HUES6 (cell line): ENCODE measurements around the gene NBDY.
"Not testable (repeated sequence)": the region's sequence is repeated elsewhere in the genome, so short reads cannot be mapped to it uniquely, and the experiment has no call there.

ENCODE experiments used
- H3K27ac ChIP-seq: 2 replicates; pipeline ENCODE4 v1.7.0; 2013; ENCODE audit warnings: low read depth, mild to moderate bottlenecking, low read length, inconsistent platforms
- H3K27me3 ChIP-seq: 2 replicates; pipeline ENCODE4 v1.6.1; 2013; ENCODE audit warnings: low read length; ENCODE audit not compliant: control insufficient read depth, insufficient read depth
- H3K36me3 ChIP-seq: 2 replicates; pipeline ENCODE4 v1.6.1; 2013; ENCODE audit warnings: low read length; ENCODE audit not compliant: control insufficient read depth, insufficient read depth
- H3K4me1 ChIP-seq: 2 replicates; pipeline ENCODE4 v1.6.1; 2013; ENCODE audit warnings: low read length; ENCODE audit not compliant: control insufficient read depth, insufficient read depth
- H3K4me3 ChIP-seq: 2 replicates; pipeline ENCODE4 v1.5.1; 2013; ENCODE audit warnings: low read depth, low read length
- H3K9ac ChIP-seq: one replicate; pipeline ENCODE4 v1.6.1; 2013; ENCODE audit warnings: mild to moderate bottlenecking, low read length
- H3K9me3 ChIP-seq: 2 replicates; pipeline ENCODE4 v1.6.1; 2013; ENCODE audit warnings: low read depth, low read length; ENCODE audit not compliant: control insufficient read depth, insufficient read depth

NBDY gene

DNA sequence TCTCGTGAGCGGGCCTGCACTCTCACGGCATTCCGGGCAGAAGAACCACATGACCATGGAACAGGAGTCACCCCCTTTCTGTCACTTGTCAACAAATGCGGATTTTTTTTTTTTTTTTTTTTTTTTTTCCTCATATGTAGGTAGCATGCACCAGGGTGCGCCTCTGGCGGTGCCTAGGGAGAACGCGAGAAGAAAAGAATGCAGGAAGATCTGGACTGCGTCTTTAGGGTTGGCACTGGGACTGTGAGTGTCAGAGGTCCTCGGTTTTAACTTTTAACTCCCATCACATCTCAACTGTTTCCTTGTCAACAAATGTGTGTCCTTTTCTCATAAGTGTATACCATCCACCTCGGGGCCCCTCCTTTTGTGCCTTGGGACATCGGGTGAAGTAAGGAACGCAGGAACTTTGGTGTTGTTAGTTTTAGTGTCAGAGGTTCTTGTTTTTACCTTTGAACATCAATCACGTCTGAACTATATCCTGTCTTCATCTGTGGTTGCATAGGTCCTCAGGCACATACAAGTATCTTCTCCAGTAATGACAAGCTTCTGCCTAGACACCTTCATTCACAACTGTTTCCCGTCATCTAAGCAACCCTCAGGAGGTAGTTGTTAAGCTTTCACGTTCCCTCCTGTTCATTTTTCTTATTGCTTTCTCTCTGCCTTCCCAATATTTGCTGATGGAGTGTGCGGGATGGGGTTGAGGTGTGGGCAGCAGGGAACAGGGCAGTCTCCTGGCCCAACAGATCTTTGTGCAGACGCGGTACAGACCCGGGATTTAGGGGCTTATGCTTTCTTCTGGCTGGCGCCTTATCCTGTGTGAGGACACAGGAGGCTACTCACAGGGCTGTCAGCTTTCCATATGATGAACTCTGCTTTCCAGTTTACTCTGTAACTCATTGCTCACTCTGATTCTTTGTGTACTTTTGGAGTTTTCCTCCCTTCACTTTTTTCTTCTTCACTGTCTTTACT lies 51.9 kb downstream of the NBDY start:
- H3K4me1 ChIP-seq, H3K27ac ChIP-seq, H3K9ac ChIP-seq, H3K4me3 ChIP-seq, H3K27me3 ChIP-seq, H3K9me3 ChIP-seq, H3K36me3 ChIP-seq: not testable (repeated sequence)

DNA sequence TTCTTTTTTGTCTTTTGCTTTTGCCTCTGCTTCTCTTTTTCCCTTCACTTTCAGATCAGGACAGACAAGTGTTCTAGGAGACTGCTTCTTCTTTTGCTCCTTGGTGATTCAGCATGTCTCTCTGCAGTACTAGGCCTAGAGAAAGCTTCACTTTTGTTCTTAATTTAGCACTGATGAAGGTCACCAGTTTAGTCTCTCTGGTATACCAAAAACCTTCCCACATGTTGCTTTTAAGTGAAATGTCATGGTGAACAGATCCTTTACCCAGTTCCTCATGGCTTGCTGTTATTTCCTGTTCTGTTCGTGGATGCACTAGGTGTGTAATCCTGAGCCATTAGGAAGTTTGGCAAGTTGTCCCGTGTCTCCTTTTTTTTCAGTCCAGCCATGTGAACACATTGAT lies 53.3 kb downstream of the NBDY start:
- no peak overlapping the region for H3K27ac ChIP-seq
- H3K4me1 ChIP-seq, result peaks cover 10% of the 10 kb centered on the region; the same call in 1 of the 2 replicates
- no peaks in the 10 kb centered on the region for H3K27me3 ChIP-seq
- H3K4me3 ChIP-seq, result no peak overlapping the region
- peaks cover 13% of the 10 kb centered on the region for H3K36me3 ChIP-seq
- no peaks in the 10 kb centered on the region; the same call in 1 of the 2 replicates for H3K9me3 ChIP-seq
- H3K9ac ChIP-seq, result no peak overlapping the region

DNA sequence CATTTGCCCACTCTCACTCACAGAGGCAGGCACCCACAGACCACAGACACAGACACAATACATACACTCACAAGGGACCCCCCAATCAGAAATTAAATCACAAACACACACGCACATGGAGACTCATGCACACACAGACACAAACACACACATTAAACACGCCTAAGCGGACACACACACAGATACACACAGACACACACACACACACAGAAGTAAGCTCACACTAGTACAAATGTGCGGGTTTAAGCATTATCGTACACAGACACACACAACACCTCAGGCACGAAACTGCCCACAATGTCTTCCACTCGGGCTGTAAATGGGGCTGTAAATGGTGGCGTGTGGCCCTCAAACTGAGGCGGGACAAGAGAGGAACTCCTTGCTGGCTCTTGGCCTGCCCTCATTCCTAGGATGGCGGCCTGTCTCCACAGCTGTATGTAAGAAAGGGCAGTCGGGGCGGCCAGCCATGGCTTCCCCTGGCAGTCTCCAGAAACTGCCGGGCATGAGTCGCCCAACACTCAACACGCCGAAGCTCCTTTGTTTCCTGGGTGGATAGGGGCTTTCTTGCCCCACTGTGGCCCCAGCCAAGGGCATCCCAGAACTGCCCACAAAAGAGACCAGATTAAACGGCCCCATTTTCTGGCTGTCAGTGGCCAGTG lies 53.9 kb downstream of the NBDY start:
- H3K4me1 ChIP-seq, result peaks cover 10% of the 10 kb centered on the region; the same call in 1 of the 2 replicates
- H3K4me3 ChIP-seq, result no peak overlapping the region
- peaks cover 16% of the 10 kb centered on the region for H3K36me3 ChIP-seq
- H3K9me3 ChIP-seq, result no peaks in the 10 kb centered on the region; the same call in 1 of the 2 replicates
- H3K27me3 ChIP-seq, result no peaks in the 10 kb centered on the region
- H3K27ac ChIP-seq, result peak overlapping the region; percentile 52; the same call in 1 of the 2 replicates
- no peak overlapping the region for H3K9ac ChIP-seq

DNA sequence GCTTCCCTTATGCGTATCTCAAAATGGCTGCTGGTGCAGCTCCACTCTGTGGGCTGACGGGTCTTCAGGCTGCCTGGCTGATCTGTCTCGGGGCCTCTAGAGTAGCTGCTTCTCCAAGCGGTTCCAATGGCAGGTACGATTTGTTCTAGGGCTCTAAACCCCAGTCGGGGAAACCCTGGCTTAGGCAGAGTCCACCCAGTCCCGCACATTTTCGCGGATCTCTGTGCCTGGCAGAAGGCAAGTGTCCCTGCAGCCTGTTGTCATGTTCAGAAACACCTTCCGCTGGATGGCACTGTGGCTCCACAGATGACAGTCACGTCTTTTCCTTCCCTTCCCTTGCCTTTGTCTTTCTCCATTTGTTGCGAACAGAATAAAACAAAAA lies 54.4 kb downstream of the NBDY start:
- Histone ChIP-seq H3K4me3 (no peak overlapping the region), H3K9ac (peak overlapping the region; percentile 29), H3K36me3 (peaks cover 16% of the 10 kb centered on the region), H3K4me1 (peaks cover 10% of the 10 kb centered on the region; the same call in 1 of the 2 replicates), H3K27ac (peak overlapping the region; percentile 52; the same call in 1 of the 2 replicates), H3K27me3 (no peaks in the 10 kb centered on the region), H3K9me3 (no peaks in the 10 kb centered on the region; the same call in 1 of the 2 replicates)

DNA sequence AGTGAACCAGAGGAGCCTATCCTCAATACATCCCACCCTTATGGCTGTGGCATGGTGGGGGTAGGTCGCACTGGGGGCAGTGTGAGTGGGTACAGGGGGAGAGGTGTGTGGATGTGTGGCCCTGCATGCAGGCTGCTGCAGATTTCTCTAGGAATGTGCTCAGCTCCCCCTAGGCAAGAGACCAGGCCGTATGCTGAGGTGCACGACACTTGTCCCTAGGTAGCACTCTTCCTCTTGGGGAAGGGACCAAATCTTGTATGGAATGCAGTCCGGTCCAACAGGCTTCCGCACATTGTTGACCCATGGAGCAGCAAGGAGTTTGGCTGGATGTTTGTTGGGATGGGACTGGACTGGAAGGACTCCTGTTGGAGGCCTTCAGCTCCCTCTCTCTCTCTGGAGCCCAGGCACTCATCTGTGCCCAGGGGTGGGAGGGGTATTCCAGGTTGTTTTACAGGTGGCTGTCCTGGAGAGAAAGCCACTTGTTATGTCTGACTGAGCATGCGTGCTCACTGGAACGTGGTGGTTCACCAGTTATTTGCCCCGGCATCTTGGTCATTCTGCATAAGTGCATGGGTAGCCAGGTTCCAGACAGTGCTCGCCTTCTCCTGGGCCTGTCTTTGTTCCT lies 55.1 kb downstream of the NBDY start:
- Histone ChIP-seq H3K27ac (0 out of 2 replicates have a peak overlapping the region, but pooled peaks have one; percentile 52), H3K9me3 (no peaks in the 10 kb centered on the region; the same call in 1 of the 2 replicates), H3K4me1 (peaks cover 10% of the 10 kb centered on the region; the same call in 1 of the 2 replicates), H3K36me3 (peaks cover 16% of the 10 kb centered on the region), H3K9ac (peak overlapping the region; percentile 20), H3K27me3 (no peaks in the 10 kb centered on the region), H3K4me3 (no peak overlapping the region)

DNA sequence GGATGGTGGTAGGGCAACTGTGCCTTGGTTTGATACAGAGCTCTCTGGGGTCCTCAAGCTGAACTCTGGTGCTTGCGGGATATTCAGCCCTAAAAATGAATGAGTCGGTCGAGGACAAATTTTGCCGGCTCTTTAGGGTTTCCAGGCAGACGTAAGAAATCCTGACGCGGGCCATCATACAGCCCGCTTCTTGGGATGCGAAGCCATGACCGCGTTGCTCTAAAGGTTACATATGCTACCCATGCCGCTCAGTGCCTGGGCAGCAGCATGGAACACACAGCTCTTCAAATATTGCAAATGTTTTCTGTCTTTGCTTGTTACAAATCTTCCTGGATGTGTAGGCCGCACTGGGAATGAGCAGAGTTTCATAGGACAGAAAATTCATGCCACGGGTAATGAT lies 55.6 kb downstream of the NBDY start:
- Histone ChIP-seq H3K4me3 (no peak overlapping the region), H3K36me3 (peaks cover 16% of the 10 kb centered on the region), H3K4me1 (peaks cover 10% of the 10 kb centered on the region; the same call in 1 of the 2 replicates), H3K27me3 (no peaks in the 10 kb centered on the region), H3K9ac (no peak overlapping the region), H3K9me3 (no peaks in the 10 kb centered on the region; the same call in 1 of the 2 replicates), H3K27ac (no peak overlapping the region)

DNA sequence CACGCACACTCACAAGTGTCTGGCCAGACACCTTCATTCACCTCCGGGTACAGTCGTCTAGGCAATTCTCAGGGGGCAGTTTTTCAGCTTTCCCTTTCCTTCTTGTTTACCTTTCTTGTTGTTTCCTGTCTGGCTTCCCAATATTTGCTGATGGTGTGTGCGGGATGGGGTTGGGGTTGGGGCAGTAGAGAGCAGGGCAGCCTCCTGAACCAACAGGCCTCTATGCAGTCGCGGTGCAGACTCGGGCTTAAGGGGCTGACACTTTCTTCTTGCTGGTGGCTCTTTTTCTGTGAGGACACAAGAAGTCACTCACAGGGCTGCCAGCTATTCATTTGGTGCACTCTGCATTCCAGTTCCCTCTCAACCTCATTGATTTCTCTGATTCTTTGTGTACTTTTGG lies 56.4 kb downstream of the NBDY start:
- H3K9ac ChIP-seq, result no peak overlapping the region
- no peak overlapping the region for H3K27ac ChIP-seq
- peaks cover 16% of the 10 kb centered on the region for H3K36me3 ChIP-seq
- H3K9me3 ChIP-seq, result no peaks in the 10 kb centered on the region; the same call in 1 of the 2 replicates
- H3K4me1 ChIP-seq, result peaks cover 10% of the 10 kb centered on the region; the same call in 1 of the 2 replicates
- H3K4me3 ChIP-seq, result no peak overlapping the region
- H3K27me3 ChIP-seq, result no peaks in the 10 kb centered on the region

DNA sequence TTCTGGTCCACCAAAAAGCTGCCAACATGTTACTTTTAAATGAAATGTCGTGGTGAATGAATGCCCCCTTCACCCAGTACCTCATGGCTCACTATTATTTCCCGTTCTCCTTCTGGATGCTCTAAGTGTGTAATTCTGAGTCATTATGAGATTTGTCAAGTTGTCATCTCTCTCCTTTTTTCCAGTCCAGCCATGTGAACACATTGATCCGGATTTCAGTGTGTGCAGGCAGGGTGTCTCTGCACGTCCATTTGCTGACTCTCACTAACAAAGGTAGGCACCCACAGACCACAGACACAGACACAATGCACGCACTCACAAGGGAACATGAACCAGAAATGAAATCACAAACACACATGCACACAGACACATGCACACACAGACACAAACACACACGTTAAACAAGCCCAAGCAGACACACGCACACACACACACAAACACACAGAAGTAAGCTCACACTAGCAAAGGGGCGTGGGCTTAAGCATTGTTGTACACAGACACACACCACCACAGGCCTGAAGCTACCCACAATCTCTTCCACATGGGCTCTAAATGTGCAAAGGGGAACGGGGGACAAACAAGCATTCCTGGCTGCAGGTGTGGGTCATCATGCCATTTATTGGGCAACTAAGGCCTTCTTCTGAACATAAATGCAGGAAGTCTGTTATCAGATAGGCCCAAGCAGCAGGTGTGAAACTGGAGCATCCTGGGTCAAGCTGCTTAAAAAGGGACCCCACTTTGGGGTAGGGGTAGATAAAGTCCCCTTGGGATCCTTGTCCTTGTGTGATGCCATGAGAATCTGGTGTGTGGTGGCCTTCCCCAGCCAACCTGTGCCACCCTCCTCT lies 58.1 kb downstream of the NBDY start:
- Histone ChIP-seq H3K27me3 (no peaks in the 10 kb centered on the region), H3K36me3 (peaks cover 17% of the 10 kb centered on the region), H3K27ac (no peak overlapping the region), H3K4me1 (peaks cover 10% of the 10 kb centered on the region; the same call in 1 of the 2 replicates), H3K4me3 (no peak overlapping the region), H3K9me3 (no peaks in the 10 kb centered on the region; the same call in 1 of the 2 replicates), H3K9ac (no peak overlapping the region)

DNA sequence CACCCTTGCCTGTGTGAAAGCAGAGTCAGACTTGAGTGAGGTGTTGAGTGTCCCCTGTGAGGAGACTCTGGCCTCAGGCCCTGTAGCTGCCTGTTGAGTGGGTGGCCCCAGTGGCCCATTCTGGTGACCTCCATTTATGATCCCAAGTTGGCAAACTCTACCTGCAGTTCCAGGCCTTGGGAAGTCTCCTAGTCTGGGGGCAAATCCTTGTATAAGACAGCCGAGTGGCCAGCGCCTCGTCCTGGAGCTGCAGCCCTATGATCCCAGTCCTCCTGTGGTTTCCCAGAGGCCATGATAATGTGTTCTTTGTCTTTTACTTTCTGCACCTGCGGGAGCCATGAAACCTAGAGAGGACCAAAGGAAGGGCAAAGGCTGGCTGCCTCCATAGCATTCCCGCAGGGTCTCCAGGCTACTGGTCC lies 58.7 kb downstream of the NBDY start:
- Histone ChIP-seq H3K9ac (no peak overlapping the region), H3K36me3 (peaks cover 21% of the 10 kb centered on the region), H3K4me3 (no peak overlapping the region), H3K27ac (no peak overlapping the region), H3K4me1 (peaks cover 10% of the 10 kb centered on the region; the same call in 1 of the 2 replicates), H3K27me3 (no peaks in the 10 kb centered on the region), H3K9me3 (no peaks in the 10 kb centered on the region; the same call in 1 of the 2 replicates)

DNA sequence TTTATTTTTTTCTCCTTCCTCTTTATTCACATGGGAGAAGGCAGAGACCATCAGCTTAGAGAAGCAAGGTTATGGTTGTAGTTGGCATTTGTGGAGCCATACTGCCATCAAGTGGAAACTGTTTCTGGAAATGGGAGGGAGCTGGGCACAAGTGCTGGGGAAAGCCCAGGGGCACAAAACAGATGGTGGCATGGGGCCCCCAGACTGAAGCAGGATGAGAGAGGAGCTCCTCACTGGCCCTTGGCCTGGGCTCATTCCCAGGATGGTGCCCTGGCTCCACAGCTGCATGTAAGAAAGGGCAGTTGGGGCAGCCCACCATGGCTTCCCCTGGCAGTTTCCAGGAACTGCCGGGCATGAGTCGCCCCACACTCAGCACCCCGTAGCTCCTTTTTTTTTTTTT lies 59.2 kb downstream of the NBDY start:
- H3K9ac ChIP-seq, result no peak overlapping the region
- H3K4me1 ChIP-seq, result peaks cover 10% of the 10 kb centered on the region; the same call in 1 of the 2 replicates
- H3K27me3 ChIP-seq, result no peaks in the 10 kb centered on the region
- H3K36me3 ChIP-seq, result peaks cover 21% of the 10 kb centered on the region
- H3K9me3 ChIP-seq, result no peaks in the 10 kb centered on the region; the same call in 1 of the 2 replicates
- H3K4me3 ChIP-seq, result no peak overlapping the region
- H3K27ac ChIP-seq, result no peak overlapping the region
